A673 (cell line): ENCODE results near the gene DDAH1. TPM values are rescaled to one million over a fixed set of nuclear protein-coding genes. Genes with fewer than 3 reads are reported as not detected.

Experiments
- BruUV-seq: library from RNA; stranded (reverse); fragments of 400-500 nt; replicated peaks from 2 replicates; lab custom pipeline; 2021; lab: Mats Ljungman, UMichigan
- CTCF ChIA-PET: fragments of 300-600 bp; sonication (Branson Sonifier 250); formaldehyde crosslinking; loops from one replicate; lab custom pipeline; 2022; ENCODE audit warnings: antibody characterized with exemption; lab: Charles Lee
- POLR2A ChIA-PET: fragments of 300-600 bp; sonication (Branson Sonifier 250); formaldehyde crosslinking; loops from one replicate; lab custom pipeline; 2022; ENCODE audit warnings: antibody characterized with exemption; ENCODE audit not compliant: low non-redundant PET; lab: Charles Lee
- DNase-seq: peaks from one replicate; pipeline ENCODE4 v3.0.0-alpha.2; 2015; ENCODE audit warnings: low spot score
- H3K27ac ChIP-seq: fragments of 200-600 bp; sonication (generic); 2 replicates; pipeline ENCODE4 v1.5.1; 2016; ENCODE audit warnings: mixed run types, low read depth, mild to moderate bottlenecking, mixed read lengths, antibody characterized with exemption, low read length; ENCODE audit not compliant: poor library complexity, severe bottlenecking
- H3K27me3 ChIP-seq: fragments of 200-600 bp; sonication (generic); replicated peaks from 2 replicates; pipeline ENCODE4 v1.6.1; 2017; ENCODE audit warnings: mixed run types, low read depth, mild to moderate bottlenecking, mixed read lengths, antibody characterized with exemption, low read length; ENCODE audit not compliant: insufficient read depth, poor library complexity
- H3K36me3 ChIP-seq: fragments of 200-600 bp; sonication (generic); 2 replicates; pipeline ENCODE4 v1.6.1; 2016; ENCODE audit warnings: mixed run types, mild to moderate bottlenecking, mixed read lengths, antibody characterized with exemption, low read length; ENCODE audit not compliant: insufficient read depth, poor library complexity, severe bottlenecking
- H3K4me1 ChIP-seq: fragments of 200-600 bp; sonication (generic); 2 replicates; pipeline ENCODE4 v1.6.1; 2017; ENCODE audit warnings: mixed run types, mild to moderate bottlenecking, mixed read lengths, antibody characterized with exemption, low read length; ENCODE audit not compliant: insufficient read depth, poor library complexity, severe bottlenecking
- H3K4me3 ChIP-seq: fragments of 200-600 bp; sonication (generic); 2 replicates; pipeline ENCODE4 v1.5.1; 2016; ENCODE audit warnings: low read depth, mixed run types, mild to moderate bottlenecking, mixed read lengths, low read length; ENCODE audit not compliant: poor library complexity, severe bottlenecking
- H3K9me3 ChIP-seq: fragments of 200-600 bp; sonication (generic); 2 replicates; pipeline ENCODE4 v1.6.1; 2016; ENCODE audit warnings: mixed run types, low read depth, mild to moderate bottlenecking, mixed read lengths, antibody characterized with exemption, low read length; ENCODE audit not compliant: poor library complexity, severe bottlenecking
- EZH2 ChIP-seq: fragments of 200-600 bp; sonication (generic); IDR thresholded peaks from 2 replicates; pipeline ENCODE4 v1.6.1; 2017; ENCODE audit warnings: borderline replicate concordance, low read depth, mild to moderate bottlenecking, mixed read lengths, antibody characterized with exemption, low read length; ENCODE audit not compliant: poor library complexity, severe bottlenecking
- intact Hi-C: fragments of 100-400 bp; cut with micrococcal nuclease; formaldehyde crosslinking; loops from one replicate; pipeline ENCODE4 v1.10.0; 2022; ENCODE audit not compliant: unreplicated experiment
- total RNA-seq: library from RNA; stranded (reverse); gene quantifications from 2 replicates; pipeline ENCODE4 v1.2.3, GENCODE V29; 2021
- TF ChIP-seq, protein P1 (sequence below): fragments of 300-800, 200-600 bp; sonication (generic); conservative IDR thresholded peaks from 2 replicates; pipeline ENCODE4 v1.5.1; 2017; ENCODE audit warnings: low read depth, mild to moderate bottlenecking, antibody characterized with exemption, low read length, moderate library complexity, mixed read lengths

Gene DDAH1
- total RNA-seq, 1 experiment from 2014 or later = 32.5 TPM

DNA sequence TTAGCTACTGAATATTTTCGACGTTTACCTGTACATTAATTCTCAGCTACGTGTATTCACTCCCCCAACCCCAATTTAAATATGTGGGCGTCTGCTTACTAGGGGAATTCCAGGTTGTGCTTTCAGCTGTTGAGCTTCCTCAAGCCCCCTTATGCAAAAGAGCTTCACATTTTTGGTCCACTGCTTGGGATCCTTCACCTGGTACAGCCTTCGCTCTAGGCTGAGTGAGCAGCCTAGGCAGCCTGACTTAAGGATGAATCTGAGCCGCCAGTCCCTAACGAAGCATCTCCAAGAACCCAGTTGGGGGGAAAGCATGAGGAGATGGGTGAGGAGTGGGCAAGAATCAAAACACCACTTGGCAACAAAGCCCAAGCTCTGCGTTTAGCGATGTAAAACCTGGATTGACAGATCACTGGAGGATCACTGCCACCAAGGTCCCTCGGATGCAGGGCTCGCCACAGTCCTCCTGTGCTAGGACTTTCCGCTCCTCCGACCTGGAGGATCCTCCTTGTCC lies 189.2 kb downstream of the DDAH1 start:
- TF ChIP-seq EZH2 = no peak
- TF ChIP-seq, protein P1, sequence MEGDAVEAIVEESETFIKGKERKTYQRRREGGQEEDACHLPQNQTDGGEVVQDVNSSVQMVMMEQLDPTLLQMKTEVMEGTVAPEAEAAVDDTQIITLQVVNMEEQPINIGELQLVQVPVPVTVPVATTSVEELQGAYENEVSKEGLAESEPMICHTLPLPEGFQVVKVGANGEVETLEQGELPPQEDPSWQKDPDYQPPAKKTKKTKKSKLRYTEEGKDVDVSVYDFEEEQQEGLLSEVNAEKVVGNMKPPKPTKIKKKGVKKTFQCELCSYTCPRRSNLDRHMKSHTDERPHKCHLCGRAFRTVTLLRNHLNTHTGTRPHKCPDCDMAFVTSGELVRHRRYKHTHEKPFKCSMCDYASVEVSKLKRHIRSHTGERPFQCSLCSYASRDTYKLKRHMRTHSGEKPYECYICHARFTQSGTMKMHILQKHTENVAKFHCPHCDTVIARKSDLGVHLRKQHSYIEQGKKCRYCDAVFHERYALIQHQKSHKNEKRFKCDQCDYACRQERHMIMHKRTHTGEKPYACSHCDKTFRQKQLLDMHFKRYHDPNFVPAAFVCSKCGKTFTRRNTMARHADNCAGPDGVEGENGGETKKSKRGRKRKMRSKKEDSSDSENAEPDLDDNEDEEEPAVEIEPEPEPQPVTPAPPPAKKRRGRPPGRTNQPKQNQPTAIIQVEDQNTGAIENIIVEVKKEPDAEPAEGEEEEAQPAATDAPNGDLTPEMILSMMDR = no peak
- ChIA-PET POLR2A (interaction anchor here (0.7 kb wide), 1 partner anchor 1035 kb away, joined by 3 read pairs; no protein-coding TSS in a partner anchor), CTCF (interaction anchor here (0.6 to 1.7 kb wide), 3 partner anchors 16 to 331 kb away, joined by 6 to 9 read pairs (median 9); partner anchors contain the start of gene C1orf52)
- H3K4me3 ChIP-seq = peak overlapping the region; percentile 84
- H3K36me3 ChIP-seq = peaks cover 2% of the 10 kb centered on the region
- H3K27me3 ChIP-seq = no peaks in the 10 kb centered on the region
- peak overlapping the region; percentile 92 for H3K27ac ChIP-seq
- peaks cover 21% of the 10 kb centered on the region for H3K4me1 ChIP-seq
- H3K9me3 ChIP-seq = no peaks in the 10 kb centered on the region
- BruUV-seq = no TSS peak
- no peak for DNase-seq
- intact Hi-C loops = no loop called here

- POLR2A ChIA-PET = no interaction called here
- CTCF ChIA-PET = interaction anchor here (1.7 kb wide), 1 partner anchor 15 kb away, joined by 9 read pairs; the partner anchor contains the start of gene C1orf52
- intact Hi-C loops = no loop called here
Observed at GRCh38 chr1:85274969-85275453, 189.9 kb downstream of the DDAH1 start.

GRCh38 chr1:85273397-85273796 lies 191.6 kb downstream of the DDAH1 start:
- peaks cover 15% of the 10 kb centered on the region for H3K4me1 ChIP-seq
- TF ChIP-seq EZH2 = no peak
- TF ChIP-seq, protein P1 = no peak
- no peaks in the 10 kb centered on the region for H3K9me3 ChIP-seq
- H3K27me3 ChIP-seq = no peaks in the 10 kb centered on the region
- no TSS peak for BruUV-seq
- DNase-seq = no peak
- POLR2A ChIA-PET = no interaction called here
- intact Hi-C loops = no loop called here
- peaks cover 9% of the 10 kb centered on the region for H3K36me3 ChIP-seq
- CTCF ChIA-PET = interaction anchor here (1.1 kb wide), 1 partner anchor 15 kb away, joined by 3 read pairs; no protein-coding TSS in a partner anchor
- no peak overlapping the region for H3K27ac ChIP-seq
- no peak overlapping the region for H3K4me3 ChIP-seq

More at GRCh38 chr1:85274969-85275453, 189.9 kb downstream of the DDAH1 start:
- H3K9me3 ChIP-seq = no peaks in the 10 kb centered on the region
- peak overlapping the region; percentile 84 for H3K4me3 ChIP-seq
- TF ChIP-seq, protein P1 = no peak
- no peak for TF ChIP-seq EZH2
- peak overlapping the region; percentile 5 for H3K27ac ChIP-seq
- H3K4me1 ChIP-seq = peaks cover 21% of the 10 kb centered on the region
- no TSS peak for BruUV-seq
- peaks cover 9% of the 10 kb centered on the region for H3K36me3 ChIP-seq
- no peaks in the 10 kb centered on the region for H3K27me3 ChIP-seq
- peak; percentile 80 for DNase-seq
